Karpas-422 (cell line): Measurements from ENCODE around the gene STK24. TPM values are rescaled to one million over a fixed set of nuclear protein-coding genes. Genes with fewer than 3 reads are reported as not detected.

Experiments used
- DNase-seq: peaks from one replicate; pipeline ENCODE4 v3.0.0-alpha.2; 2015
- H2AFZ ChIP-seq: fragments of 200-600 bp; sonication (generic); 2 replicates; pipeline ENCODE4 v1.6.1; 2014; ENCODE audit warnings: antibody characterized with exemption, low read length, mixed read lengths
- H3K27ac ChIP-seq: fragments of 200-600 bp; sonication (generic); 2 replicates; pipeline ENCODE4 v1.5.1; 2014; ENCODE audit warnings: mild to moderate bottlenecking, low read length, moderate library complexity
- H3K27me3 ChIP-seq: fragments of 200-600 bp; sonication (generic); 2 replicates; pipeline ENCODE4 v1.6.1; 2014; ENCODE audit warnings: low read length, mixed read lengths
- H3K36me3 ChIP-seq: fragments of 200-600 bp; sonication (generic); 2 replicates; pipeline ENCODE4 v1.6.1; 2014; ENCODE audit warnings: low read length, mixed read lengths; ENCODE audit not compliant: insufficient read depth
- H3K4me1 ChIP-seq: fragments of 200-600 bp; sonication (generic); 2 replicates; pipeline ENCODE4 v1.6.1; 2014; ENCODE audit warnings: mild to moderate bottlenecking, low read length, mixed read lengths
- H3K4me2 ChIP-seq: fragments of 200-600 bp; sonication (generic); 2 replicates; pipeline ENCODE4 v1.6.1; 2014; ENCODE audit warnings: low read length, low read depth, mild to moderate bottlenecking; ENCODE audit not compliant: poor library complexity, severe bottlenecking
- H3K4me3 ChIP-seq: fragments of 200-600 bp; sonication (generic); 2 replicates; pipeline ENCODE4 v1.5.1; 2014; ENCODE audit warnings: mild to moderate bottlenecking, antibody characterized with exemption, low read length, mixed read lengths
- H3K79me2 ChIP-seq: fragments of 200-600 bp; sonication (generic); 2 replicates; pipeline ENCODE4 v1.6.1; 2014; ENCODE audit warnings: mild to moderate bottlenecking, low read length, mixed read lengths
- H3K9ac ChIP-seq: fragments of 200-600 bp; sonication (generic); 2 replicates; pipeline ENCODE4 v1.6.0; 2014; ENCODE audit warnings: low read length
- H3K9me2 ChIP-seq: fragments of 200-600 bp; sonication (generic), shearing (Covaris generic); replicated peaks from 2 replicates; pipeline ENCODE4 v1.6.0; 2014; ENCODE audit warnings: mild to moderate bottlenecking, low read length, moderate library complexity; ENCODE audit not compliant: insufficient read depth
- H3K9me3 ChIP-seq: fragments of 300-700, 200-600 bp; sonication (generic); 2 replicates; pipeline ENCODE4 v1.6.1; 2014; ENCODE audit warnings: low read length, mixed read lengths
- H4K20me1 ChIP-seq: fragments of 200-600 bp; sonication (generic); 2 replicates; pipeline ENCODE4 v1.6.1; 2014; ENCODE audit warnings: mild to moderate bottlenecking, antibody characterized with exemption, low read length, low read depth; ENCODE audit not compliant: insufficient read depth
- total RNA-seq: library from RNA; depleted of rRNA; stranded (reverse); fragments of >200 nt; shearing (Covaris generic); gene quantifications from 2 replicates; pipeline ENCODE4 v1.2.3, GENCODE V29; 2014; ENCODE audit warnings: low replicate concordance

STK24 gene
- total RNA-seq, 1 experiment from 2014 or later = 107 TPM

GRCh38 chr13:98467263-98467985 lies 109.5 kb downstream of the STK24 start:
- H3K79me2 ChIP-seq = peaks cover 38% of the 10 kb centered on the region

GRCh38 chr13:98466634-98467236 lies 110.2 kb downstream of the STK24 start:
- peaks cover 14% of the 10 kb centered on the region for H4K20me1 ChIP-seq
- no peak overlapping the region for H2AFZ ChIP-seq
- H3K27ac ChIP-seq = no peak overlapping the region
- peak; percentile 78 for DNase-seq
- no peaks in the 10 kb centered on the region for H3K9me3 ChIP-seq
- H3K9ac ChIP-seq = no peak overlapping the region
- H3K79me2 ChIP-seq = peaks cover 38% of the 10 kb centered on the region
- H3K4me2 ChIP-seq = no peak overlapping the region
- H3K27me3 ChIP-seq = no peaks in the 10 kb centered on the region
- no peak overlapping the region for H3K4me3 ChIP-seq
- H3K36me3 ChIP-seq = peaks cover 4% of the 10 kb centered on the region; the same call in 1 of the 2 replicates
- no peaks in the 10 kb centered on the region for H3K4me1 ChIP-seq
- H3K9me2 ChIP-seq = no peaks in the 10 kb centered on the region

More at GRCh38 chr13:98467263-98467985, 109.5 kb downstream of the STK24 start:
- Histone ChIP-seq H3K9ac (no peak overlapping the region), H3K36me3 (peaks cover 4% of the 10 kb centered on the region; the same call in 1 of the 2 replicates), H3K4me3 (no peak overlapping the region), H2AFZ (no peak overlapping the region), H4K20me1 (peaks cover 11% of the 10 kb centered on the region; the same call in 1 of the 2 replicates), H3K27ac (no peak overlapping the region), H3K9me2 (no peaks in the 10 kb centered on the region), H3K9me3 (no peaks in the 10 kb centered on the region), H3K4me2 (no peak overlapping the region), H3K4me1 (no peaks in the 10 kb centered on the region), H3K27me3 (no peaks in the 10 kb centered on the region)
- DNase-seq = no peak

GRCh38 chr13:98462946-98463345 lies 114.0 kb downstream of the STK24 start:
- Histone ChIP-seq H3K9me3 (no peaks in the 10 kb centered on the region), H2AFZ (no peak overlapping the region), H3K27me3 (no peaks in the 10 kb centered on the region), H3K36me3 (peaks cover 13% of the 10 kb centered on the region), H3K79me2 (peaks cover 23% of the 10 kb centered on the region), H4K20me1 (peaks cover 23% of the 10 kb centered on the region), H3K9me2 (no peaks in the 10 kb centered on the region), H3K27ac (no peak overlapping the region), H3K4me1 (no peaks in the 10 kb centered on the region), H3K4me2 (no peak overlapping the region), H3K4me3 (no peak overlapping the region), H3K9ac (no peak overlapping the region)
- no peak for DNase-seq

GRCh38 chr13:98462241-98462882 lies 114.5 kb downstream of the STK24 start:
- H3K4me3 ChIP-seq = no peak overlapping the region
- H2AFZ ChIP-seq = no peak overlapping the region
- peaks cover 20% of the 10 kb centered on the region for H4K20me1 ChIP-seq
- no peak overlapping the region for H3K27ac ChIP-seq
- no peaks in the 10 kb centered on the region for H3K4me1 ChIP-seq
- H3K4me2 ChIP-seq = no peak overlapping the region
- H3K79me2 ChIP-seq = peaks cover 23% of the 10 kb centered on the region
- H3K9me2 ChIP-seq = no peaks in the 10 kb centered on the region
- no peaks in the 10 kb centered on the region for H3K27me3 ChIP-seq
- no peak overlapping the region for H3K9ac ChIP-seq
- peaks cover 15% of the 10 kb centered on the region for H3K36me3 ChIP-seq
- no peaks in the 10 kb centered on the region for H3K9me3 ChIP-seq
- DNase-seq = no peak

GRCh38 chr13:98461486-98462240 lies 115.2 kb downstream of the STK24 start:
- Histone ChIP-seq H2AFZ (no peak overlapping the region), H3K79me2 (peaks cover 16% of the 10 kb centered on the region), H3K4me1 (no peaks in the 10 kb centered on the region), H3K36me3 (peaks cover 15% of the 10 kb centered on the region), H4K20me1 (peaks cover 17% of the 10 kb centered on the region), H3K4me2 (no peak overlapping the region), H3K4me3 (no peak overlapping the region), H3K9ac (no peak overlapping the region), H3K27ac (no peak overlapping the region), H3K27me3 (no peaks in the 10 kb centered on the region), H3K9me2 (no peaks in the 10 kb centered on the region), H3K9me3 (no peaks in the 10 kb centered on the region)
- no peak for DNase-seq

GRCh38 chr13:98460516-98460915 lies 116.4 kb downstream of the STK24 start:
- Histone ChIP-seq H3K4me1 (no peaks in the 10 kb centered on the region), H3K4me3 (no peak overlapping the region), H3K36me3 (peaks cover 11% of the 10 kb centered on the region), H3K9me3 (no peaks in the 10 kb centered on the region), H3K9me2 (no peaks in the 10 kb centered on the region), H3K4me2 (no peak overlapping the region), H3K27me3 (no peaks in the 10 kb centered on the region), H2AFZ (no peak overlapping the region), H3K79me2 (peaks cover 9% of the 10 kb centered on the region), H3K27ac (no peak overlapping the region), H4K20me1 (peaks cover 15% of the 10 kb centered on the region), H3K9ac (no peak overlapping the region)
- DNase-seq = no peak

- Histone ChIP-seq H3K36me3 (peaks cover 11% of the 10 kb centered on the region), H3K4me1 (no peaks in the 10 kb centered on the region), H3K4me2 (no peak overlapping the region), H3K27me3 (no peaks in the 10 kb centered on the region), H2AFZ (no peak overlapping the region), H3K27ac (no peak overlapping the region), H3K9ac (no peak overlapping the region), H4K20me1 (peaks cover 15% of the 10 kb centered on the region), H3K9me3 (no peaks in the 10 kb centered on the region), H3K9me2 (no peaks in the 10 kb centered on the region), H3K4me3 (no peak overlapping the region), H3K79me2 (peaks cover 6% of the 10 kb centered on the region)
- DNase-seq = no peak
Measured at GRCh38 chr13:98459721-98460370, 117.1 kb downstream of the STK24 start.
